AG04449 (cell line): Measurements from ENCODE around the gene CDH12.

Experiments used
- CTCF ChIA-PET: fragments of 350-600 bp; formaldehyde crosslinking; extraction: SDS; loops from one replicate; lab custom pipeline; 2021; ENCODE audit warnings: antibody characterized with exemption; lab: Yijun Ruan, JAX
- POLR2A ChIA-PET: fragments of 400-600, 350-600 bp; formaldehyde crosslinking; extraction: SDS; loops from one replicate; lab custom pipeline; 2020; ENCODE audit warnings: antibody characterized with exemption, inconsistent platforms; lab: Yijun Ruan, JAX
- DNase-seq: peaks from one replicate; pipeline ENCODE4 v3.0.0-alpha.2; 2010; ENCODE audit warnings: low read depth, low spot score
- H3K4me3 ChIP-seq: 2 replicates; pipeline ENCODE4 v1.5.1; 2011; ENCODE audit warnings: low read depth, mild to moderate bottlenecking, control low read depth, low read length
- CTCF ChIP-seq: IDR thresholded peaks from one replicate; pipeline ENCODE4 v1.5.1; 2011; ENCODE audit warnings: mild to moderate bottlenecking, moderate library complexity, low read length, control low read depth, inconsistent platforms; ENCODE audit not compliant: insufficient read depth; ENCODE audit errors: missing control alignments

Gene CDH12

GRCh38 chr5:22722056-22722455 is 131.1 kb downstream of the CDH12 start:
- H3K4me3 ChIP-seq, result no peak overlapping the region
- CTCF ChIA-PET, result no interaction called here
- DNase-seq, result no peak
- TF ChIP-seq CTCF, result no peak
- POLR2A ChIA-PET, result no interaction called here

- no peak for TF ChIP-seq CTCF
- POLR2A ChIA-PET, result no interaction called here
- CTCF ChIA-PET, result no interaction called here
- no peak for DNase-seq
- no peak overlapping the region for H3K4me3 ChIP-seq
These were observed 133.3 kb downstream of the CDH12 start for GRCh38 chr5:22719842-22720241.

GRCh38 chr5:22710660-22711059 is 142.5 kb downstream of the CDH12 start:
- H3K4me3 ChIP-seq, result no peak overlapping the region
- POLR2A ChIA-PET, result no interaction called here
- no peak for DNase-seq
- no peak for TF ChIP-seq CTCF
- CTCF ChIA-PET, result no interaction called here

DNA sequence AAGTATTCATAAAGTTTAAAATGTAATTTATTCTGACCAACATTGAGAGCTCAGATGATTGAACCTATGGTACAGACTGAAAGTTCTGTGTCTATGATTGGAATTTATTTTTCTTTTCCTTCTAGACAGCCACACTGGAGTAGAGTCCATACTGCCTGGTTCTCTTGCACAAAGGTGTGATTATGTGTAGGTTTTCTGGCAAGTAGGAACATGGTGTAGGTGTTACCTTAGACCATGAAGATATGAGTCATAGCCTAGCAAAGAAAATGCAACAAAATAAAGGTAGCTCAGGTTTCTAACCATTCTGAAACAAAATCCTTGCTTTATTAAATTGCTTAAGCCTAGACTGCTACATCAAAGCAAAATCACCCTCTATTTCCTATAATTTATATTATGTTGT is 143.4 kb downstream of the CDH12 start:
- no peak overlapping the region for H3K4me3 ChIP-seq
- ChIA-PET CTCF (no interaction called here), POLR2A (no interaction called here)
- DNase-seq, result no peak
- no peak for TF ChIP-seq CTCF

DNA sequence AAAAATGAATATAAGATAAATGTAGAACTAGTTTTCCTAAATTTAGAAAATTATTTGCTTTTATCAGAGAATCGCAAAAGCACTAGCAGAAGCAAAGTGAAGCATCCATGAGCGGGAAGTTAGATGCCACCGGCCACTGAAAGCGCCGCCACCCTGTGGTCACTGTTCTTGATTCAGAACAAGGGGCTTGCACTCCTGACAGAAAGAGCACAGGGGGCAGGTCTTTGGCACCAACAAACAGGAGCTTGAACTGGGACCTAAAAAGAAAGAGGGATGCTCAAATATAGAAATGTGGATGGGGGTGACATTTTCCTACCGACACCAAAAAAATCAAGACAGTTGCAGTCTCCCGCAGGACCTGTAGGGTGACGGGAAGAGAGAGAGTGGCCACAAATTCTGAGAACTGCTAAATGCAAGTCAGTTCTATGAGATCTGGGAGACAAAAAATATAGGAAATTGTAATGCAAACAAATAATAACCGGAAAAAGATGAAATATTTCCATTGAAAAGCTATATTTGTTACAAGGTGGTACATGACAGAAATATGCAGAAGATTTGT is 144.3 kb downstream of the CDH12 start:
- H3K4me3 ChIP-seq, result no peak overlapping the region
- no peak for TF ChIP-seq CTCF
- CTCF ChIA-PET, result no interaction called here
- POLR2A ChIA-PET, result no interaction called here
- no peak for DNase-seq

GRCh38 chr5:22706901-22707300 is 146.2 kb downstream of the CDH12 start:
- DNase-seq, result no peak
- ChIA-PET CTCF (no interaction called here), POLR2A (no interaction called here)
- no peak overlapping the region for H3K4me3 ChIP-seq
- no peak for TF ChIP-seq CTCF
